Lung microvascular endothelial cell (primary cell): ENCODE results near the gene ASB18. TPM values are rescaled to one million over a fixed set of nuclear protein-coding genes. Genes with fewer than 3 reads are reported as not detected.
A peak's percentile ranks its signal among the peaks of the same experiment; 100 is the strongest.

Experiments used
- DNase-seq, 2 donors: peaks; one replicate each; pipeline versions ENCODE4 v3.0.0 to v3.0.0-alpha.2; 2010; ENCODE audit warnings: low read depth in 2 of 2
- total RNA-seq: library from RNA; depleted of rRNA; stranded (reverse); fragments of >200 nt; gene quantifications from 2 replicates; pipeline ENCODE4 v1.2.1, GENCODE V29; 2014

The ASB18 gene
- total RNA-seq, 1 donor from 2014 or later = not detected

GRCh38 chr2:236164201-236164924 is 99.8 kb downstream of the ASB18 start:
- peak; percentile 44 to 62 for DNase-seq

GRCh38 chr2:236163471-236164200 is 100.6 kb downstream of the ASB18 start:
- DNase-seq = no peak

- peak in 1 of 2 donors; percentile 25 for DNase-seq
These were observed 101.2 kb downstream of the ASB18 start for GRCh38 chr2:236162882-236163470.

- no peak for DNase-seq
These were observed 102.0 kb downstream of the ASB18 start for GRCh38 chr2:236162031-236162845.

GRCh38 chr2:236161531-236161930 is 102.7 kb downstream of the ASB18 start:
- DNase-seq = no peak

DNA sequence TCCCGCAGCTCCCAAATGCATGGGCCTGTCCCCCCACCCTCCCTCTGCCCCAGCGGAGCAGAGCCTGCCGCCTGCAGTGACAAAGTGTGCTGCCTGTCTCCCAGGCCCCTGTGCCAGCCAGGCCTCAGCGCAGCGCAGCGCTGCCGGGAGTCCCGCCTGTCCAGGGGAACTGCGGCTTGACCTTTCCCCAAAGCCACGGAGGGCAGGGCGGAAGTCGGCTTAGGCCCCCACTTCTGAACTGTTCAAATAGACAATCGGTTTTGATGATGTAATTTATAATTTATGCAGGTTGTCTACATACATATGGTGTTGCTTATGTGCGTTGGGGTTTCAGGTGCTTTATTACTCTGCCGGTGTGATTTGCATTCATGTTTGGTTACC is 103.1 kb downstream of the ASB18 start:
- no peak for DNase-seq

- DNase-seq = no peak
These were observed 103.7 kb downstream of the ASB18 start for GRCh38 chr2:236160366-236161081.

GRCh38 chr2:236159778-236160170 is 104.4 kb downstream of the ASB18 start:
- no peak for DNase-seq

DNA sequence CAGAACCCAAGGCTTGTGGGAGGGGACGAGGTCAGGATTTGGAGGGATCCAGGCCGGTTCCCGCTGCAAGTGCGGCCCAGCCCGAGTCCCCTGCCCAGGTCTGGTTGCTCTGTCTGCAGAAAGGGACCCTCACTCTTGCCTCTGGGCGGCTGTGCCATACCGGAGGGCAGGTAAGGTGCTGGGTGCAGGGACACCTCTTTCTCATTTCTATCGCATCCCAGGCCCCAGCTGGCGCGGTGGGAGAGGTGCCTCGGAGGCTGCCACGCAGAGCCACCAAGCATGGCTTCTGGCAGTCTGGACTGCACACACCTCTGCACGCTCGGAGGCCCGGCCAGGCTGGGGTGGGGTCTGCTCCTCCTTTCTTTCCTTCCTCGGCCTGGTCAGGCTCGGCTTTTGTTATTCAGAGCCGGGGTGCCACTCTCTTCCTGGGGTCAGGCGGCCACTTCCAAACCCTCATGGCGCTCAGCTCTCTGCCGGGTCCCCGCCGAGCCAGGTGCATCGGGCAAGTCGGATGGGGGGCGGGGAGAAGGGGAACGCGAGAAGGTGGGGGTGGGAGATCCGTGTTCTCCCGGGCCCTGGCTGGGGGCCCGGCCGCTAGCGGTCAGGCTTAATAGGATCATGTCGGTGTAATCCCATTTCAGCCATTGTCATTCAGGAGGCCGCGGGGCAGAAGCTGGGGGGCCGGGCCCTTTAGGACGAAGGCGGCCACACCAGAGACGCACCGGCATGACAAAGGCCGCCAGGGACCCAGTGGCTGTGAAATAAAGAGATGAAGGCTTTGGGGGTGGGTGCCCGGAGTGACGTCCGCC is 105.0 kb downstream of the ASB18 start:
- no peak for DNase-seq

- no peak for DNase-seq
These were observed 106.2 kb downstream of the ASB18 start for GRCh38 chr2:236157815-236158498.

DNA sequence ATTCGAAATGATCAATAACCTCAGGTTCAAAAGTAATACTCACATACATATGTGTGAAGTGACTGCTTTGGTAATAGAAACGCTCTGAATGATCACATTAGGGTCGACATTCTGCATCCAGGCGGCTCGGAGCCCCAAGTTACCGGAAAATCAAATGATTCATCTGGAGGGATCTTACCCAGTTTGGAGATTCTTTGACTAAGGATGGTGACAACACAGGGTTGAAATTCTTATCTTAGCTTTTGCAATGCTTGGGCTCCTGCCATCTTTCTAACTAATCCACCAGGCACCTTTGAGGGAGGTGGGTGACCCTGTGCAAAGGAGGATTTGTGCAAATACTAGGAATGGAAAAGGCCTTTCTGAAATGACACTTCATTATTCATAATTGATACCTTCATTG is 106.8 kb downstream of the ASB18 start:
- no peak for DNase-seq

DNA sequence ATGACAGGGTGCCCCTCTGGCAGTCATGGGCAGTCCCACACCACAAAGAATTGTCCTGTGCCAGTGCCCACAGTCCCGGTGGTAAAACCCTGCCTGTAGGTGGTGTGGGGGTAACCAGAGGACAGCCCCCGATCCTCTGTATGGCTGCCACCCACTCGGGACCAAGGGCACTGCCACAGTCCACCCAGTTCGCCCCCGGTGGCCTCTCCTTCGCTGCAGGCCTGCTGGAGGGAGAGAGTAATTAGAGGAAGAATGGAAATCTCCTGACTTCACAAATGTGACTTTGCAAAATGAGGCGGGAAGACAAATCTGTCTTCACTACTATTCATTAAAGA is 107.4 kb downstream of the ASB18 start:
- DNase-seq = no peak

DNA sequence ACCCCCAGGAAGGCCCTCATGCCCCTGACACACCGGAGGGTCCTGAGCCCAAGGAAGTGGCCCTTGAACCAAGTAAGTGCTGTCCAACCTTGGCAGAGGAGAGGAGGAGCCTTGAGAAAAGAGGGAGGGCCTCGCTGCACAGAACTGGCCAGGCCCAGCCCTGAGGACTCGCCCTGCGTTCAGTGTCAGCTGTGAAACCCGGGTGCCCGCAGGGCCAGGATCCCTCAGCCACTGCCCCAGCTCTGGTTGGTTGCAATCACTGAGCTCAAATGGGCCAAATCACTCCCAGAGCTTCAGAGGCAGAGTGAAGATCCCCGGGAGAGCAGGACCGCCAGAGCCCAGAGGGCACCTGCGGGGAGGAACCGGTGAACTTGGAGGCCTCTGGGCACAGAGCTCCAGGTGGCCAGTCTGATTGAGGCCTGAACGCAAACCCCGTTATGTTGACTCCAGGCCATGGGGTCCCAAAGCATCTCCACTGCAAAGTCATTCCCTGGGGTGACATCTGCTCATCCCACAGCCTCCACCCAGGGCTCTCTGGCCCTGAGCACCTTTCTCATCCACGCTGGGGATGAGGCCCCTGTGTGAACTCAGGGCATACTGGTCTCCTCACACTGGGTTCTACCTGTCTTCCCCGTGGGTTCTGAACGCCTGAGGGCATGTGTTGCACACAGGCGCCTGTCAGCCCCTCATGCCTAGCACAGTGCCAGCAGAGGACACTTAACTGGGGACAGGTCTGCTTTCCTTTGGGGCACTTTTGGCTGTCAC is 107.9 kb downstream of the ASB18 start:
- no peak for DNase-seq

DNA sequence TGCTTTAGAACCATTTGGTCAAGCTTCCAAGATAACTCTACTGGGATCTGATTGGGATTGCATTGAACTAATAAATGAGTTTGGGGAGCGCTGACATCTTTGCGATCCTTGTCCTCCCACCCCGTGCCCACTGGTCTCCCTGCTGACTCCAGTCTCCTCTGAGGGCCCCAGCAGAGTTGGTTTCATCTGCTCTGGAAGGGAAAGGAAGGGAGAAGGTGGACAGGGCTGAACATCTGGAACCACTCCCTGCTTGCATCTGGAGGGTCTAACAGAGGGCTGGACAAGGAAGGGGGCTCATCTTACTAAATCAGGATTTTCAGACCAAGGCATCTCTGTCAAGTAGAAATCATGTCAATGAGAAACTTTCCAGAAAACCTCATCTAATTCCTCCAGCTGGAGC is 108.8 kb downstream of the ASB18 start:
- DNase-seq = no peak

DNA sequence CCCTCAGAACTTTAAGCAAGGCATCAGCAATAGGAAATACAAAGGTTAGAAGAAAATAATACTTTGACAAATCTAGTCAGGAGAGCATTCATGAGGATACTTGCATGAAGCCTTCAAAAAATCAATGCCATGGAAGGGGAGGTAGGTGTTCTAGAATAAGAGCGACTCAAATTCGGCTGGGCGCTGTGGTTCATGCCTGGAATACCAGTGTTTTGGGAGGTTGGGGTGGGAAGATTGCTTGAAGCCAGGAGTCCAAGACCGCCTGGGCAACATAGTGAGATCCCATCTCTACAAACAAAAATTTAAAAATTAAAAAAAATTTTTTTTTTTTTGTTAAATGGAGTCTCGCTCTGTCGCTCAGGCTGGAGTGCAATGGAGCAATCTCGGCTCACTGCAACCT is 117.8 kb downstream of the ASB18 start:
- DNase-seq = no peak

DNA sequence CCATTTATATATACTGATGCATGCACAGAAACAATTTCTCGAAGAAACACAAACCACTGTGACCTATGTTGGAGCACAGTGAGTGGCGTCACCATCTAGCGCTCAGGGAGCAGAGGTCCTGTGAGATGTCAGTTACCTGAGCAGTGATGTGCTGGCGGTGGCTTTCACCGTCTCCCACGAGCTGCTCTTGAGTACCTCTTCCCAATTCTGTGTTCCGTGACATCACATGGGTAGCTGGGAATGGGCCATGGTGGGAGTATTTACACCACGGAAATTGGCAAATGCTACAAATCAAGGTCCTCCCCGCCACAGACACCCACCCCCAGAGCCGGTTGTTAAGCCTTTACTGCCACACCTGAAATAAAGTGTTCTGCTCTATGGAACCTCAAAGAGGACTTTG is 120.4 kb downstream of the ASB18 start:
- DNase-seq = no peak
